ENCODE measurements around the gene MSLN. TPM values are rescaled to one million over a fixed set of nuclear protein-coding genes. Genes with fewer than 3 reads are reported as not detected.

The MSLN gene
- total RNA-seq (2014; rRNA removed; shearing (Covaris generic)) = 9.2 and 11.1 TPM in 2 replicates

DNA sequence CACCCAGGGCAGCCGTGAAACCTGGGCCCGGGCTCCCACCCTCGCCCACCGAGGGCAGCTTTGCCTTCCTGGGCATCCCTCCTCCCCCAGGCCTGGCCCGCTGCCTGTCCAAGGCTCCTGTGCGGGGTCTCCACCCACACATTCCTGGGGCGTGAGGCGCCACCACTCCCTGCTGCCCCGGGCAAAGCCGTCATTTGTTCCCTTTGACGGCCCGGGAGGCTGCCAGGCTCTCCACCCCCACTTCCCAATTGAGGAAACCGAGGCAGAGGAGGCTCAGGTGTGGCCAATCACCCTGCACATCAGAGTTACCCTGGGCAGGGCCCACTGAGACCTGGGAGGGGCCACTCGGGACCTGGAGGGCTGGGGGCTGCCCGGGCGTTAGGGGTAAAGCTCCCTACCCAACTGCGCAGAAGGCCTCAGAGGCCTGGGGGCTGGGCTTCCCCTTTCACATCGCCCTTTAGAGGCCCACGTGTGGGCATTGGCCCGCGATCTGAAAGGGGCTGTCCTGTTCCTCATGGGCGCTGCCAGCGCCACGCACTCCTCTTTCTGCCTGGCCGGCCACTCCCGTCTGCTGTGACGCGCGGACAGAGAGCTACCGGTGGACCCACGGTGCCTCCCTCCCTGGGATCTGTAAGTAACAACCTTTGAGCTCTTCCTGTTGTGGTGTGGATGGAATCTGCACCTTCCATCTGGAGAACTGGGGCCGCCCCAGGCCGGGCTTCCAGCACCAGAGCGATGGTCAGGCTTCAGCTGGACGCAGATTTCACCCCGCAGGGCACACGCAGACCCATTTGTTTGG, at the start of gene MSLN:
MSLN (plus strand) TSS at position 190 of the 799 bp plus-strand sequence. CDS start 1,947 bp downstream, outside the sequence.

DNA sequence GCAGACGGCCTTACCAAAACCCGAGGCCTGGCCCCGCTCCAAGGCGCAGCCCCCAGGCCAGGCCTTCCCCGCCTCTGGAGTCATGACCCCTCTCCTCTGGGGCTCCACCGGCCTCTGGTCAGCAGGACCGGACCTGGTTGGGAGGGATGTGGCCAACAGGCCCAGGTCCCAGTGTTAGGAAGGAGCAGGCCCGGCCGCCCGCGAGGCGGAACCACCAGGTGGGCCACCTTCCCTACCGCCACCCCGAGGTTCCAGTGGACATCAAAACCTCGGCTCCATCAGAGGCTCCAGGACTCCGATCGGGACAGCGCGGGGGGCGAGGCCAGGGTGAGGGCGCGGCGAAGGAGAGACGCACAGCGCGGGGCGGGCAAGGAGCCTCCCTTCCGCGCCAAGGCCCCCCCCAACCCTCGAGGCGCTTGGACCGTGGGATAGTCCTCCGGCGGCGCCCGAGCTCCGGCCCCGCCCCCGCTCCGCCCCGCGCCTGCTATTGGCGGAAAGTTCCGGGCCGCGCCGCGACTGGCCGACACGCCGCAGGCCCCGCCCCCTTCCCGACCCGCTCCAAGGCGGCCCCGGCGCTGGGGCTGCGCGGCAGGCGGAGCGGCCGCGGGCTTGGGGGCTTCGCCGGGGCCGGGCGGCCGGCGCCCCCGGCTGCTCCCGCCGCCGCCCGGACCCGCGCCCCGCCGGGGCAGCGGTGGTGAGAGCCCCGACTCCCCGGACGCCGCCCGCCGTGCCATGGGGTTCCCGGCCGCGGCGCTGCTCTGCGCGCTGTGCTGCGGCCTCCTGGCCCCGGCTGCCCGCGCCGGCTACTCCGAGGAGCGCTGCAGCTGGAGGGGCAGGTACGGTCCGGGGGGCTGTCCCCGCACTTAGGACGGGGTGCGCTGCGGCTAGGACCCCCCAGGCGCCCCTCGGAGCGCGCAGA, 45.7 kb upstream of the MSLN start, which contains the start of gene METRN:
METRN (plus strand) TSS at position 561 of the 919 bp plus-strand sequence; CDS start at position 733, 172 bp downstream.

DNA sequence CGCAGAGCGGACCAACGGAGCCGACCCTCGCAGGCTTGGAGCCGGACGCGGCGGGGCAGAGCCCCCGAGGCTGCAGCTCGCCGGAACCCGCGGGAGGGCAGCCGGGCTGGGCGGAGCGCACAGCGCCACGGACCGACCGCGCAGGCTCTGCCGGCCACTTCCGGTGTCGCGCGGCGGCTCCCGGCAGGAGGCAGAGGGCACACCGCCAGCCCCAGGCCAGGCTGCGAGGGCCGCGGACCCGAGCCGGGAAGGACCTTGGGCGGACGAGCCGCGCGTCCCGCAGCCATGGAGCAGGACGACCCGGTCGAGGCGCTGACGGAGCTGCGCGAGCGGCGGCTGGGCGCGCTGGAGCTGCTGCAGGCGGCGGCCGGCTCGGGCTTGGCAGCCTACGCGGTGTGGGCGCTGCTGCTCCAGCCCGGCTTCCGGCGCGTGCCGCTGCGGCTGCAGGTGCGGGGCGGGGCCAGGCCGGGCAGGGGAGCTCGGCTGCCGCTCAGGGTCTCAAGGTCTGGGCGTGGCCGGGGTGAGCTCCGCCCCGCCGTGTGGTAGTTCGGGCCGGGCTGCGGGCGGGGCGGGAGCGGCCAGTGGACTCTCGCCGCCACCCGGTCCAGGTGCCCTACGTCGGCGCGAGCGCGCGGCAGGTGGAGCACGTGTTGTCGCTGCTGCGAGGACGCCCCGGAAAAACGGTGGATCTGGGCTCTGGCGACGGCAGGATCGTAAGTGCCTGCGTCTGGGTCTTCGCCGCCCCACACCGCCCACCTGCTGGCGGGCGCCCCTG, 39.4 kb upstream of the MSLN start, which contains the start of gene ANTKMT:
ANTKMT (plus strand) TSS at position 157 of the 775 bp plus-strand sequence; CDS start at position 286, 129 bp downstream.

DNA sequence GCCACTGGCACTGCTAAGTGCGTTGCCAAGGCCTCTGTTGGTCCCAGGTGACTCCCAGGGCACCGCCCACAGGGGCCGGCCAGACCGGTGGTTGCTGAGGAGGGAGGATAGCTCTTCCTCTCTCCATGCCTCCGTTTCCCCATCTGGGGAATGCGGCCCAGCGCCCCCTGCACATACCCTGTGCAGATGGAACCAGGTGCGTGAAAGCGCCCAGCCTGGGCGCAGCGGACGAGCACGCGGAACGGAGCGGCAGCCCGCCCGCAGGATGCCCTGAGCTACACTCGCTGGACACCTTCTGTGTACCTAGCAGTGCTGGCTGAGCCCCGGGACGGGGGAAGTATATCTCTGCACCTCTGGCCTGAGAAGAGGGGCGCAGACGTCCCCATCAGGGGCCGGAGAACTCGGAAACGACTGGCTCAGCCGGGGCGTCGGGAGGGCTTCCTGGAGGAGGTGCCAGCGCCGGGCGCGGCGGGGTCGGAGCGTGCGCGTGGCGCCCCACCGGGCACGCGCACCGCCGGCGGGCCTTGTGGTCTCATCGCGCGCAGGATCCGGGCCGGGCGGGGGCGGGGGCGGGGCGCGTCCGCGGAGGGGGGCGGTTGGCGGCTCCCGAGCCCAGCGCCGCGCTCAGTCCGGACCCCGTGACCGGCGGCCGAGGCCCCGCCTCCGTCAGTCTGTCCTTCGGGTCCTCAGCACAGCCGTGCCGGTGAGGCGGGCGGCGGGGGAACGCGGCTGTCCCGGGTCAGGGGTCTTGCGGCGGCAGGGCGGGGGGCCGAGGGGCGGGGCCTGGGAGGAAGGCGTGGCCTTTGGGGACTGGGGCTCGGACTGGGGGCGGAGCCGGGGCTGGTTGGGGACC, 33.9 kb upstream of the MSLN start, which contains the start of the genes CCDC78 and HAGHL:
CCDC78 (minus strand) TSS at position 6 of the 853 bp plus-strand sequence. CDS start 76 bp downstream, outside the sequence.
HAGHL (plus strand) TSS at position 669 of the 853 bp plus-strand sequence. CDS start 404 bp downstream, outside the sequence.

DNA sequence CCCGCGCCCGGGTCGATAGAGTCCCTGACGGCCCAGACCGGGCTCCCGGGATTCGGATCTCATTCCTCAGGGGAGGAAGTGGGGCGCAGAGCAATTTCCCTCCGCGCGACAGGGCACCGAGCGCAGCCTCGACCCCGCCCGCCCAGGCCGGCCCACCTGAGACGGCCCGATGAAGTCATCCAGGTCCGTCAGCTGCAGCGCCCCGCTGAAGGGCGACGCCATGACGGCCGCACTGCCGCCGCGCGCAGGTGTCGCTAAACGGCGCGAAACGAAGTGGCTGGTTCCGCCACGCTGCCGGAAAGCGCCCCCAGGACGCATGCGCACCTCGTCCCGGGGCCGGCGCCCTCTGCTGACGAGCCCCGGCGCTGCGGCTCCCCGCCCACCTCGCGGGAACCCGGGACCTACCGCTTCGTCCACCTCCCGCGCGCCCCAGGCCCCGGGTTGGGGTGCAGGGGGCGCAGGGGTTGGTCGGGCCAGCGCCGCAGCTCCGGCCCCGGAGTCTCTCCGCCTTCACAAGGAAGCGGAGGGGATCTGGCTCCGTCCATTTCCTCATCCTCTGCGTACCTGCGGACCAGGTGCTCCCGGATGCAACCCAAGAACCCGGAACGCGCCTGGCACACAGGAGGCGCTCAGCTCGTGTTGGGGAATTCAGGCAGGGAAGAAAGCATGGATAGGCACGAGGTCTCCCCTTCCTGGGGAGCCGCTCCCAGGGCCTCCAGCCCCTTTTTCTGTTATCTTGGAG, 19.6 kb upstream of the MSLN start, which contains the start of gene CIAO3:
CIAO3 (minus strand) TSS at position 234 of the 742 bp plus-strand sequence; CDS start at position 222, 12 bp downstream.

DNA sequence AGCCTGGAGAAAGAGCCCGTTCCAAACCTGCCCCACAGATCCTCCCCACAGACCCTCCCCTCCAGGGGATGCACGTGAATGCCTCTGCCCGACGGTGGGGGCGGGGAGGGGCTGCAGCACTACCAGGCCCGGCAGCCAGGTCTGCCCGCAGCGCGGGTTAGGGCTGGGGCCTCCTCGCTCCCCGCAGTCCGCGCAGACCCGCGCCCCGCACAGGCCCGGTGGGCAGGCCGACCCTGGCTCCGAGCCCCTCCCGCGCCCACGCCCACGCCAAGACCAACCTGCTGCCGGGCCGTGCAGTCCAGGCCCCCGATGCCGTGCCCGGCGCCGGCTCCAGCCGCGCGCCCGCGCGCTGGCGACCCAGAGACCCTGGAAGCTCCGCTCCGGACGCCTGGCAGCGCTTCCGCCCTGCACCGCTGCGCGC, 27.5 kb downstream of the MSLN start, which contains the start of gene RPUSD1:
RPUSD1 (minus strand) TSS at position 404 of the 421 bp plus-strand sequence. CDS start 644 bp downstream, outside the sequence.

DNA sequence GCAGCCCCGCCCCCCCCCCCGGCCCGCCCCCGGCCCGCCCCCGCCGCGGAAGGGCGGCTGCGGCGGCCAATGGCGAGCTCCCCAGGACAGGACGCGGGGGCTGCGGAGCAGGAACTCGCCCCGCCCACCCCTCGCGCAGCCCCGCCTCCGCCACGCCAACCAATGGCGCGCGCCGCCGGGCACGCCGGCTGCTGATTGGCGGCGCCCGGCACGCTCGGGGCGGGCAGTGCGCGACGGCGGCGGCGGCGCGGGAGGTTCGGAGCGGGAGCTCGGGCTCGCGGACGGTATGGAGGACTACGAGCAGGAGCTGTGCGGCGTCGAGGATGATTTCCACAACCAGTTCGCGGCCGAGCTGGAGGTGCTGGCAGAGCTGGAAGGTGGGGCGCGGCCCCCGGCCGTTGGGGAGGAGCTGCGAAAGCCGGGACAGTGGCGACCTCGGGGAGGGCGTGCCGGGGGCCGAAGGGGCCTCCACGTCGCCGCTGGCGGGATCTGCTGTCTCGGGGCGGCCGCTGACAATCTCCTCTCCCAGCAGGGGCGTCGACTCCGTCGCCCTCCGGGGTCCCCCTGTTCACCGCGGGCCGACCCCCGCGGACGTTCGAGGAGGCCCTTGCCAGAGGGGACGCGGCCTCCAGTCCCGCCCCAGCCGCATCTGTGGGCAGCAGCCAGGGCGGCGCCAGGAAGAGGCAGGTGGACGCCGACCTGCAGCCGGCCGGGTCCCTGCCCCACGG, 28.0 kb downstream of the MSLN start, which contains the start of gene CHTF18:
CHTF18 (plus strand) TSS at position 222 of the 728 bp plus-strand sequence; CDS start at position 287, 65 bp downstream.

DNA sequence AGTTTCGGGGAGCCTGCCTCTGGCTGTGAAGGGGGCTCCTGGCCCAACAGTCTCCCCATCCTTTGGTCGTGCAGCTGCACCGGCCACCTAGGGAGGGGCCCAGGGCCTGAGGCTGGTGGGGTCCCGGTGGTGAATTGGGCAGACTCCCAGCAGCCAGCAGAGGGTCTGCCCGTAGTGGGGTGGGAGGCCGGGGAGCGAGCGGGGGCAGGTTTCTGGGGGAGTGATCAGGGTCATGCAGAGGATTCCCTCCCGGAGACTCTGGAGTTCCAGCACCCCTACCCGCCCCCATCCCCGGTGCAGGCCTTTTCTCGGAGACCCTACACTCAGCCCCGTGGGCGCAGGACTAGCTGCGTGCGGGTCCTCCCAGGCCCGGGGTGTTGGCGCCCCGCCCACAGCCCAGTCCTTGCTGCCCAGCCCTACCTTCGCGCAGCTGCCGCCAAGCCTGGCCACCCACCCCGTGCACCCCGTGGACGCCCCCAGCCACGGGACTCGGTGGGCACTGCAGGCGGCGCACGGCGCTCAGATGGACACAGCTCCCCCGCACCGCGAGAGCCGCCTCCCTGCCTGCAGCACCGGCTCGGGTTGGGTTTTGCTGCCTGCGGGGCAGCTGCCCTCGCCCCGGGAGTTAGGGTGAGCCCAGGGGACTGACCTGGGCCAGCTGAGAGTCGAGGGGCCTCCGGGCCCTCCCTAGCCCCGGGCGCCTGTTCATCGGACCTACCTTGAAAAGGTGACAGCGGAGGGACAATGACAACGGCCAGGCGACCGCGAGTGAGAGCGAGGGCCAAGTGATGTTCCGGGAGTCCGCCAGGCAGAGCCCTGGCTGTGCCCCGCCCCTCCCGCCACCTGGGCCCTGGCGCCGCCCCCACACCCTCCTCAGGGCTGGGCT, 39.7 kb downstream of the MSLN start, which contains the start of gene GNG13:
GNG13 (minus strand) TSS at position 787 of the 886 bp plus-strand sequence. CDS start 1,657 bp downstream, outside the sequence.

Small RNAs within 50 kb of the gene (small RNA-seq; reads per million reads assigned to genes)
- gene MIR662 = not detected

Other genes with a start within 250 kb of the MSLN start
- 53.1 and 58.8 TPM in 2 replicates for gene CAPN15, start 233.0 kb upstream of the MSLN start, total RNA-seq (2014; rRNA removed; shearing (Covaris generic))
- gene PRR35, start 200.3 kb upstream of the MSLN start, total RNA-seq (2014; rRNA removed; shearing (Covaris generic)) = 0.16 TPM in 1 of 2 replicates, not detected in the other
- 0.11 and 0.56 TPM in 2 replicates for gene NHLRC4, start 193.7 kb upstream of the MSLN start, total RNA-seq (2014; rRNA removed; shearing (Covaris generic))
- gene PIGQ, start 190.8 kb upstream of the MSLN start, total RNA-seq (2014; rRNA removed; shearing (Covaris generic)) = 35.4 and 47.3 TPM in 2 replicates
- 15.6 and 17.4 TPM in 2 replicates for gene RAB40C, start 170.7 kb upstream of the MSLN start, total RNA-seq (2014; rRNA removed; shearing (Covaris generic))
- gene WFIKKN1, start 129.7 kb upstream of the MSLN start, total RNA-seq (2014; rRNA removed; shearing (Covaris generic)) = 0.04 TPM in 1 of 2 replicates, not detected in the other
- gene METTL26, start 124.4 kb upstream of the MSLN start, total RNA-seq (2014; rRNA removed; shearing (Covaris generic)) = 266 and 301 TPM in 2 replicates
- gene MCRIP2, start 118.9 kb upstream of the MSLN start, total RNA-seq (2014; rRNA removed; shearing (Covaris generic)) = 54.2 and 55.8 TPM in 2 replicates
- gene WDR90, start 111.4 kb upstream of the MSLN start, total RNA-seq (2014; rRNA removed; shearing (Covaris generic)) = 49.9 and 77.0 TPM in 2 replicates
- 140 and 152 TPM in 2 replicates for gene RHOT2, start 92.6 kb upstream of the MSLN start, total RNA-seq (2014; rRNA removed; shearing (Covaris generic))
- 6.5 and 6.8 TPM in 2 replicates for gene RHBDL1, start 85.1 kb upstream of the MSLN start, total RNA-seq (2014; rRNA removed; shearing (Covaris generic))
- 237 and 270 TPM in 2 replicates for gene STUB1, start 80.3 kb upstream of the MSLN start, total RNA-seq (2014; rRNA removed; shearing (Covaris generic))
- 93.3 and 97.0 TPM in 2 replicates for gene JMJD8, start 76.4 kb upstream of the MSLN start, total RNA-seq (2014; rRNA removed; shearing (Covaris generic))
- gene WDR24, start 70.3 kb upstream of the MSLN start, total RNA-seq (2014; rRNA removed; shearing (Covaris generic)) = 4.0 and 10.0 TPM in 2 replicates
- gene FBXL16, start 54.9 kb upstream of the MSLN start, total RNA-seq (2014; rRNA removed; shearing (Covaris generic)) = 0.04 TPM in 1 of 2 replicates, not detected in the other
- gene METRN, start 45.6 kb upstream of the MSLN start, total RNA-seq (2014; rRNA removed; shearing (Covaris generic)) = 201 and 228 TPM in 2 replicates
- 71.1 and 79.8 TPM in 2 replicates for gene ANTKMT, start 39.6 kb upstream of the MSLN start, total RNA-seq (2014; rRNA removed; shearing (Covaris generic))
- 14.4 and 16.5 TPM in 2 replicates for gene CCDC78, start 34.3 kb upstream of the MSLN start, total RNA-seq (2014; rRNA removed; shearing (Covaris generic))
- 41.0 and 47.9 TPM in 2 replicates for gene HAGHL, start 33.6 kb upstream of the MSLN start, total RNA-seq (2014; rRNA removed; shearing (Covaris generic))
- gene CIAO3, start 19.7 kb upstream of the MSLN start, total RNA-seq (2014; rRNA removed; shearing (Covaris generic)) = 39.5 and 43.3 TPM in 2 replicates
- 42.7 and 43.5 TPM in 2 replicates for gene RPUSD1, start 27.6 kb downstream of the MSLN start, total RNA-seq (2014; rRNA removed; shearing (Covaris generic))
- 53.4 and 56.0 TPM in 2 replicates for gene CHTF18, start 27.9 kb downstream of the MSLN start, total RNA-seq (2014; rRNA removed; shearing (Covaris generic))
- not detected in 2 replicates for gene GNG13, start 40.0 kb downstream of the MSLN start, total RNA-seq (2014; rRNA removed; shearing (Covaris generic))
- 5.5 and 11.8 TPM in 2 replicates for gene LMF1, start 210.2 kb downstream of the MSLN start, total RNA-seq (2014; rRNA removed; shearing (Covaris generic))
- 0.87 and 1.3 TPM in 2 replicates for gene SOX8, start 221.0 kb downstream of the MSLN start, total RNA-seq (2014; rRNA removed; shearing (Covaris generic))